ENCODE data around the gene ZSCAN18.

The ZSCAN18 gene

DNA sequence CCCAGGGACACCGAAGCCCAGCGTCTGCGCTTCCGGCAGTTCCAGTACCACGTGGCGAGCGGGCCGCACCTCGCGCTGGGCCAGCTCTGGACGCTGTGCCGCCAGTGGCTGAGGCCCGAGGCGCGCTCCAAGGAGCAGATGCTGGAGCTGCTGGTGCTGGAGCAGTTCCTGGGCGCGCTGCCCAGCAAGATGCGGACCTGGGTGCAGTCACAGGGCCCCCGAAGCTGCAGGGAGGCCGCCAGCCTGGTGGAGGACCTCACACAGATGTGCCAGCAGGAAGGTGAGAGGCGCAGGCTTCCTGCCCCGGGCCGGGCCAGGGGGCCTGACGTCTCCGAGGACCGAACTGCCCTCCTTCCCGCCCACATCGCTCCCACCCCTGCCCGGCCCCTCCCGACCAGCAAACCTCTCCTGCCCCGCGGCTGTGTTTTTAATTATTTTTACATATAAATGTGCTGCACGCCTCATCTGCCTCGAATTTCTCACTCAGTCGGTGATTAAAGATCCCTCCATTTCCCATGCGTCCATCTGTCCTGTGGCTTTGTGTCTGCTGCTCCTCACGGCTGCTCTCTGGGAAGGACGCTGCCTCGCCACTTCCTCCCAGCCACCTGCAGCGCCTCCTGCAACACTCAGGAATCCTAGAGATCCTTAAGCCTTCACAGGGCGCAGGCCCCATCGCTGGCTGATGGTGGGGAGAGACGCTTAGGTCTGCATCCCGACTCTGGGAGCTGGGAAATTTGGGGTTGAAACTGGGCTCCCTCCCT lies 59.9 kb downstream of the ZSCAN18 start:
- Histone ChIP-seq H3K27me3 (replicated peaks; ENCODE audit: control insufficient read depth, insufficient read depth, low read length) (no peaks in the 10 kb centered on the region), H3K36me3 (ENCODE audit: control insufficient read depth, insufficient read depth, low read length) (no peaks in the 10 kb centered on the region), H3K4me3 (replicated peaks; ENCODE audit: low read depth, low read length) (no peak overlapping the region)
- DNase-seq (ENCODE audit: extremely low read depth, insufficient read length) = no peak
- TF ChIP-seq, protein P1, sequence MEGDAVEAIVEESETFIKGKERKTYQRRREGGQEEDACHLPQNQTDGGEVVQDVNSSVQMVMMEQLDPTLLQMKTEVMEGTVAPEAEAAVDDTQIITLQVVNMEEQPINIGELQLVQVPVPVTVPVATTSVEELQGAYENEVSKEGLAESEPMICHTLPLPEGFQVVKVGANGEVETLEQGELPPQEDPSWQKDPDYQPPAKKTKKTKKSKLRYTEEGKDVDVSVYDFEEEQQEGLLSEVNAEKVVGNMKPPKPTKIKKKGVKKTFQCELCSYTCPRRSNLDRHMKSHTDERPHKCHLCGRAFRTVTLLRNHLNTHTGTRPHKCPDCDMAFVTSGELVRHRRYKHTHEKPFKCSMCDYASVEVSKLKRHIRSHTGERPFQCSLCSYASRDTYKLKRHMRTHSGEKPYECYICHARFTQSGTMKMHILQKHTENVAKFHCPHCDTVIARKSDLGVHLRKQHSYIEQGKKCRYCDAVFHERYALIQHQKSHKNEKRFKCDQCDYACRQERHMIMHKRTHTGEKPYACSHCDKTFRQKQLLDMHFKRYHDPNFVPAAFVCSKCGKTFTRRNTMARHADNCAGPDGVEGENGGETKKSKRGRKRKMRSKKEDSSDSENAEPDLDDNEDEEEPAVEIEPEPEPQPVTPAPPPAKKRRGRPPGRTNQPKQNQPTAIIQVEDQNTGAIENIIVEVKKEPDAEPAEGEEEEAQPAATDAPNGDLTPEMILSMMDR (IDR thresholded peaks at IDR 0.05; ENCODE audit: insufficient read depth, low read length, poor library complexity, severe bottlenecking) = no peak

DNA sequence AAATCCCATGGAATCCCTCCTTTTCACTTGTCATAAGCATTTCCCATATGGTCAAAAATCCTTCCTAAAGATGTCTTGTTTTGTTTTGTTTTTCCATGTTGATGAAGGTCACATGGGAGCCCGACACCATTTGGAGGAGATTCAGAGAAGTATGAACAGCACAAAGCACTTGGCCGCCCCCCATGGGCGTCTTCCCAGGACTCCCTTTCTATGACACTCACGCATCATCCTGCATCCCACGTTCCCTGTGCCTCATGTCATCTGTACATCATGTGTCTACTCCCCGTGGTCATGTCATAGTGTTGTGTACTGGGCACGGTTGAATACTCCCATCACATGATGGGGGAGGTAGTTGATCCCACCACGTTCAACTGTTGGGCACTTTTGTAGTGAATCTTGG lies 62.2 kb downstream of the ZSCAN18 start:
- TF ChIP-seq, protein P1 (IDR thresholded peaks at IDR 0.05; ENCODE audit: insufficient read depth, low read length, poor library complexity, severe bottlenecking) = no peak
- no peaks in the 10 kb centered on the region for H3K27me3 ChIP-seq (replicated peaks; ENCODE audit: control insufficient read depth, insufficient read depth, low read length)
- no peaks in the 10 kb centered on the region for H3K36me3 ChIP-seq (ENCODE audit: control insufficient read depth, insufficient read depth, low read length)
- H3K4me3 ChIP-seq (replicated peaks; ENCODE audit: low read depth, low read length) = no peak overlapping the region
- DNase-seq (ENCODE audit: extremely low read depth, insufficient read length) = no peak

DNA sequence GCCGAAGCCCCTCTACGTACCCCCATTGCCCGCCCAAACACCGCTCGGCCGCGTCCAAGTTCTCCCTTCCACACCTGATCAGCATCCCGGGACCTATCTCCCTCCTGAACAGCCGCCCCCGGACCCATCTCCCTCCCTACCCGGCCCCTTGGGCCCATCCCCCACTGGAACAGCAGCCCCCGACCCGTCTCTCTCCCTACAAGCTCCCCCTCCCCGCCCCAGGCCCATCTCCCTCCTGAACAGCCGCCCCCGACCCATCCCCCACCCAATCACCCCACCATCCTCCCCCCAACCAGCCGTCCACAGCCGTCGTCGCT lies 63.6 kb downstream of the ZSCAN18 start:
- no peak for DNase-seq (ENCODE audit: extremely low read depth, insufficient read length)
- Histone ChIP-seq H3K36me3 (ENCODE audit: control insufficient read depth, insufficient read depth, low read length) (no peaks in the 10 kb centered on the region), H3K4me3 (replicated peaks; ENCODE audit: low read depth, low read length) (no peak overlapping the region), H3K27me3 (replicated peaks; ENCODE audit: control insufficient read depth, insufficient read depth, low read length) (no peaks in the 10 kb centered on the region)
- TF ChIP-seq, protein P1 (IDR thresholded peaks at IDR 0.05; ENCODE audit: insufficient read depth, low read length, poor library complexity, severe bottlenecking) = no peak
